Skeletal muscle tissue (tissue), 4 donors: ENCODE data around the gene TRAF4. TPM values are rescaled to one million over a fixed set of nuclear protein-coding genes. Genes with fewer than 3 reads are reported as not detected.
A peak's percentile ranks its signal among the peaks of the same experiment; 100 is the strongest.

Source experiments
- H3K27ac ChIP-seq: one replicate; pipeline ENCODE4 v1.7.0; 2013; ENCODE audit warnings: mild to moderate bottlenecking, low read depth, low read length, inconsistent platforms
- H3K27me3 ChIP-seq, 3 donors: one replicate each; pipeline ENCODE4 v1.7.0; 2013; ENCODE audit warnings: low read length in 3 of 3; ENCODE audit not compliant: control insufficient read depth in 3 of 3, insufficient read depth in 3 of 3
- H3K36me3 ChIP-seq, 3 donors: one replicate each; pipeline ENCODE4 v1.7.0; 2013; ENCODE audit warnings: low read length in 3 of 3; ENCODE audit not compliant: control insufficient read depth in 3 of 3, insufficient read depth in 3 of 3
- H3K4me1 ChIP-seq, 3 donors: one replicate each; pipeline ENCODE4 v1.7.0; 2013; ENCODE audit warnings: low read length in 3 of 3, mild to moderate bottlenecking in 3 of 3; ENCODE audit not compliant: control insufficient read depth in 3 of 3, insufficient read depth in 3 of 3
- H3K4me3 ChIP-seq, 3 donors: one replicate each; pipeline ENCODE4 v1.7.0; 2013; ENCODE audit warnings: low read length in 3 of 3
- H3K9ac ChIP-seq, 3 donors: one replicate each; pipeline ENCODE4 v1.7.0; 2013; ENCODE audit warnings: low read length in 3 of 3, mild to moderate bottlenecking in 3 of 3, moderate library complexity in 2 of 3, low read depth in 1 of 3
- H3K9me3 ChIP-seq, 3 donors: one replicate each; pipeline ENCODE4 v1.7.0; 2013; ENCODE audit warnings: low read length in 3 of 3; ENCODE audit not compliant: control insufficient read depth in 3 of 3
- total RNA-seq: library from RNA; depleted of rRNA; stranded (reverse); fragments of >200 nt; gene quantifications from one replicate; pipeline ENCODE4 v1.2.3, GENCODE V29; 2014
- donor health status: Osteomylitis.

The TRAF4 gene
- total RNA-seq, 1 donor from 2014 or later: 26.1 TPM

GRCh38 chr17:28758411-28759121 lies 14.8 kb downstream of the TRAF4 start:
- Histone ChIP-seq H3K4me1 (peaks cover 8 to 10% (median 9%) of the 10 kb centered on the region in 3 donors), H3K9ac (no peak overlapping the region), H3K4me3 (no peak overlapping the region)

GRCh38 chr17:28759256-28759865 lies 15.6 kb downstream of the TRAF4 start:
- Histone ChIP-seq H3K27me3 (no peaks in the 10 kb centered on the region), H3K4me3 (no peak overlapping the region), H3K9ac (no peak overlapping the region), H3K4me1 (peaks cover 8 to 10% (median 10%) of the 10 kb centered on the region in 3 donors), H3K27ac (no peak overlapping the region), H3K9me3 (no peaks in the 10 kb centered on the region), H3K36me3 (peaks cover 19 to 21% (median 19%) of the 10 kb centered on the region in 3 donors)

More at GRCh38 chr17:28758411-28759121, 14.8 kb downstream of the TRAF4 start:
- Histone ChIP-seq H3K27me3 (no peaks in the 10 kb centered on the region), H3K36me3 (peaks cover 19 to 21% (median 19%) of the 10 kb centered on the region in 3 donors), H3K27ac (no peak overlapping the region), H3K9me3 (no peaks in the 10 kb centered on the region)

GRCh38 chr17:28760601-28761562 lies 17.1 kb downstream of the TRAF4 start:
- peaks cover 8 to 10% (median 10%) of the 10 kb centered on the region in 3 donors for H3K4me1 ChIP-seq
- H3K9me3 ChIP-seq: no peaks in the 10 kb centered on the region
- no peak overlapping the region for H3K9ac ChIP-seq
- peaks cover 18 to 28% (median 24%) of the 10 kb centered on the region in 3 donors for H3K36me3 ChIP-seq
- H3K4me3 ChIP-seq: no peak overlapping the region
- no peaks in the 10 kb centered on the region for H3K27me3 ChIP-seq
- no peak overlapping the region for H3K27ac ChIP-seq

GRCh38 chr17:28763137-28763799 lies 19.5 kb downstream of the TRAF4 start:
- H3K4me3 ChIP-seq: no peak overlapping the region
- no peak overlapping the region for H3K9ac ChIP-seq
- no peaks in the 10 kb centered on the region for H3K9me3 ChIP-seq
- peaks cover 8 to 10% (median 10%) of the 10 kb centered on the region in 3 donors for H3K4me1 ChIP-seq
- peaks cover 14 to 28% (median 20%) of the 10 kb centered on the region in 3 donors for H3K36me3 ChIP-seq
- H3K27ac ChIP-seq: no peak overlapping the region
- no peaks in the 10 kb centered on the region for H3K27me3 ChIP-seq

GRCh38 chr17:28763804-28764266 lies 20.0 kb downstream of the TRAF4 start:
- H3K4me3 ChIP-seq: no peak overlapping the region
- peaks cover 8 to 22% (median 14%) of the 10 kb centered on the region in 3 donors for H3K36me3 ChIP-seq
- no peaks in the 10 kb centered on the region for H3K27me3 ChIP-seq
- H3K27ac ChIP-seq: no peak overlapping the region
- no peaks in the 10 kb centered on the region for H3K9me3 ChIP-seq
- peaks cover 8 to 10% (median 10%) of the 10 kb centered on the region in 3 donors for H3K4me1 ChIP-seq
- H3K9ac ChIP-seq: no peak overlapping the region

- no peaks in the 10 kb centered on the region for H3K9me3 ChIP-seq
- H3K4me3 ChIP-seq: no peak overlapping the region
- H3K27ac ChIP-seq: no peak overlapping the region
- no peaks in the 10 kb centered on the region for H3K27me3 ChIP-seq
- peaks cover 0 to 14% (median 10%) of the 10 kb centered on the region in 3 donors for H3K36me3 ChIP-seq
- no peak overlapping the region for H3K9ac ChIP-seq
- peaks cover 8 to 10% (median 10%) of the 10 kb centered on the region in 3 donors for H3K4me1 ChIP-seq
These were observed 21.2 kb downstream of the TRAF4 start for GRCh38 chr17:28765038-28765437.

- H3K27ac ChIP-seq: no peak overlapping the region
- no peak overlapping the region for H3K9ac ChIP-seq
- H3K9me3 ChIP-seq: no peaks in the 10 kb centered on the region
- peaks cover 4 to 7% (median 7%) of the 10 kb centered on the region in 3 donors for H3K4me1 ChIP-seq
- H3K27me3 ChIP-seq: no peaks in the 10 kb centered on the region
- H3K4me3 ChIP-seq: no peak overlapping the region
- H3K36me3 ChIP-seq: no peaks in the 10 kb centered on the region
These were observed 29.9 kb downstream of the TRAF4 start for GRCh38 chr17:28773736-28774135.

GRCh38 chr17:28774206-28774605 lies 30.4 kb downstream of the TRAF4 start:
- Histone ChIP-seq H3K27me3 (no peaks in the 10 kb centered on the region), H3K27ac (no peak overlapping the region), H3K9ac (no peak overlapping the region), H3K4me1 (peaks cover 4 to 7% (median 7%) of the 10 kb centered on the region in 3 donors), H3K9me3 (no peaks in the 10 kb centered on the region), H3K4me3 (no peak overlapping the region), H3K36me3 (no peaks in the 10 kb centered on the region)

- H3K27ac ChIP-seq: no peak overlapping the region
- no peaks in the 10 kb centered on the region for H3K36me3 ChIP-seq
- H3K9ac ChIP-seq: peak overlapping the region in 2 of 3 donors; percentile 23 to 44
- peaks cover 4 to 7% (median 7%) of the 10 kb centered on the region in 3 donors for H3K4me1 ChIP-seq
- no peaks in the 10 kb centered on the region for H3K9me3 ChIP-seq
- H3K27me3 ChIP-seq: no peaks in the 10 kb centered on the region
- H3K4me3 ChIP-seq: no peak overlapping the region
These were observed 33.4 kb downstream of the TRAF4 start for GRCh38 chr17:28777178-28777577.
